Stimulated activated CD8-positive, alpha-beta memory T cell treated with anti-CD3 and anti-CD28 coated beads, Interleukin-15, amount 100 ng/mL, for 48 hours (primary cell): ENCODE results near the gene SMAP1.
A peak's percentile ranks its signal among the peaks of the same experiment; 100 is the strongest.

Experiments
- DNase-seq, 2 donors: peaks; one replicate each; pipeline ENCODE4 v3.0.0-alpha.2; 2020; ENCODE audit warnings: low read depth in 2 of 2

SMAP1 gene

DNA sequence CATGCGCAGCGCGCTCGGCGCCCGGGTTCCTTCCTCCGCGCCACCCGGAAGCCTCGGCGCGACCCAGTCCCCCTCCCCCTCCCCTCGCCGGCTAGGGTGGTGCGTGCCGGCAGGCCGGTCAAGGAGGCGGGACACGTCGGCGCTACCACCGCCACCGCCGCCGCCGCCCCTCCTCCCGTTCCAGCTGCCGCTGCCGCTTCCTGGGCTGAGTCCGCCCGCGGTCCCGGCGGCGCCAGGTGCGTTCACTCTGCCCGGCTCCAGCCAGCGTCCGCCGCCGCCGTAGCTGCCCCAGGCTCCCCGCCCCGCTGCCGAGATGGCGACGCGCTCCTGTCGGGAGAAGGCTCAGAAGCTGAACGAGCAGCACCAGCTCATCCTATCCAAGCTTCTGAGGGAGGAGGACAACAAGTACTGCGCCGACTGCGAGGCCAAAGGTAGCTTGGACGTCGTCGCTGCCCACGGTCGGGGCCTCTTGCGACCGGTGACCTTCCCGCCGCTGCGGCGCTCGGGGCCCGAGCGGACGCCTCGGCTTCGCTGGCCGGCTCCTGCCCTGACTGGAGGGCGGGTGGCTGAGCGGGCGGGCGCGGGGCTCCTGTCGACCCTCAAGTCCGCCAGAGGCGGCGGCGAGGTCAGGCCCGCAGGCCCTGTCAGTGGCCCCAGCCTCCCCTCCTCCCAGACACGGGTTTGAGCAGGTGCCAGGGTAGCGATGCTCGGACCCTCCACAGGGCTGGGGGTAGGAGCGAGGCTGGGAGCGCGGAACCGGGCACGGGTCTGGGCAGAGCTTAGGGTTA lies at the start of gene SMAP1:
Gene SMAP1, plus strand, starts transcription at position 173 of the 788 bp plus-strand sequence. Its CDS starts 141 bp downstream, at position 314.
- DNase-seq = peak; percentile 93 to 94

GRCh38 chr6:70620746-70621145 lies 46.9 kb upstream of the SMAP1 start:
- no peak for DNase-seq

DNA sequence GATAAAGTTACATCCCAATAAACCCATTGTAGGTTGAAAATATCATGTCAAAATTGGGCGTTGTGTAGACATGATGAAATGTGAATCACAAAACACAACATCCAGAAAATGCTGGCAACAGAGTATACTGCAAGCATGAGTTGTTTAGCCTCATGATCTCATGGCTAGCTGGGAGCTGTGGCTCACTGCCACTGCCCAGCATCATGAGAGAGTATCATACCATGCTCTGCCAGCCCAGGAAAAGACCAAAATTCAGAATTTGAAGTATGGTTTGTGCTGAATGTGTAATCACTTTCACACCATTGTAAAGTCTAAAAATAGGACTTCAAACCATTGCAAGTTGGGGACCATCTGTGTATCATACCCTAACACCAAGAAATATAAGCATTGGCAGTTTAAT lies 45.2 kb upstream of the SMAP1 start:
- no peak for DNase-seq

DNA sequence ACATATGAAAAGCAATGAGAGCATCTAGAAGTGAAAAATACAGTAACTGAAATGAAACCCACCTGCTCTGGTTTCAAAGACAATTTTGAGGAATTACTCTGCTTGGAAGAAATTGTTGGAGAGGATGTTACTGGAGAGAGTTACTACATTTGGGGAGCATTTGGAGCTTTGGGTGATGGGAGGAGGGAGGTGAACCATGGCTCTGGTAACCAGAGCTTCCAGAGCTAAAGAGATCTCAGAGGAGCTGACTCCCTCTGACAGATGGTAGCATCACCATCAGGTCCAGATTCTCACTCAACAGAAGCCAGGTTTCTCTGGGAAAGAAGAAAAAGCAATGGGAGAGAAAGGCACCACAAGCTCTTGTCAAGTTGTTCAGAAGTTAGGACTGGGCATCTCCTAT lies 42.2 kb upstream of the SMAP1 start:
- no peak for DNase-seq

DNA sequence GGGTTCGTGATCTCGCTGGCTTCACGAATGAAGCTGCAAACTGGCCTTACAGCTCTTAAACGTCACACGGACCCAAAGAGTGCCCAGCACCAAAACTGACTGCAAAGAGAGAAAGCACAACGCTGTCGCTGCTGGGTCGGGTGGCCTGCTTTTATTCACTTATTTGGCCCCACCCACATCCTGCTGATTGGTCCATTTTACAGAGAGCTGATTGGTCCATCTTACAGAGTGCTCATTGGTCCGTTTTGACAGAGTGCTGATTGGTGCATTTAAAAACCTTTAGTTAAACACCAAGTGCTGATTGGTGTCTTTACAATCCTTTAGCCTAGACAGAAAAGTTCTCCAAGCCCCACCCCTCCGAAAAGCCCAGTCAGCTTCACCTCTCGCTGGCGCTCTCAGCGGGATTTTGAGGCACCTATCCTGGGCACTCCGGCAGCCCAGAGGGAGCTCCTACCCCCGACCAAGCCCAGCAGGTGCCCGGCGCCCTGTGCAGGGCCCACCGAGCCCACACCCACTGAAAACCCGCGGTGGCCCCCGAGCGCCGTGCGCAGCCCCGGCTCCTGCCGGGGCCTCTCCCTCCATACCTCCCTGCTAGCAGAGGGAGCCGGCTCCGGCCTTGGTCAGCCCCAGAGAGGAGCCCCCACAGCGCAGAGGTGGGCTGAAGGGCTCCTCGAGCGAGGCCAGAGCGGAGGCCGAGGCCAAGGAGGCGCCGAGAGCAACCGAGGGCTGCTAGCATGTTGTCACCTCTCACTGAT lies 40.0 kb upstream of the SMAP1 start:
- DNase-seq = no peak

DNA sequence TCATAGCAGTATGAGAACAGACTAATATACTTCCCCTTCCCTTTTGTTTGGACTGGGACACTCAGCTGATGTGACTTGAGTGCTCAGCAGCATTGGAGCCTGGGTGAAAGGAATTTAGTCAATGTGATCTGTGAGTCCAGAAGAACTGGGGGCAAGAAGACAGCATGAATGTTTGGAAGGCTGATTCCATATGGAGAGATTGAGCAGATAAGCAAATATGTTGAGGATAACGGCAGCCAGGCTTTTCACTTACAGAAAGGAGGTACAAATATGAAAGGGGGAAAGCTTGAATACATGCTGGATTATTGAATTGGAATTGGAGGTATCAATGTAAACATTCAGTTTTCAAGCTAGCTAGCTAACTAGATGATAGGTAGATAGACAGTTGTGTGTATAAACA lies 37.8 kb upstream of the SMAP1 start:
- DNase-seq = no peak

DNA sequence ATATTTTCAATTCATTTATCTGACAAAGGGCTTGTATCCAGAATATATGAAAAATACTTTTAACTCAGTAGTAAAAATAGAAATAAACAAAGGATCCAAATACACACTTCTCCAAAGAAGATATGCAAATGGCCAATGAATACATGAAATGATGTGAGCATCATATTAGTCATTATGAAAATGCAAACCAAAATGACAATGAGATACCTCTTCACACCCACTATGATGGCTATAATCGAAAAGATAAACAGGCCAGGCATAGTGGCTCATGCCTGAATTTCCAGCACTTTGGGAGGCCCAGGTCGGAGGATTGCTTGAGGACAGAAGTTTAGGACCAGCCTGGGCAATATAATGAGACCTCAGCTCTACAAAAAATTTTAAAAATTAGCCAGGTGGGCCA lies 33.8 kb upstream of the SMAP1 start:
- DNase-seq = no peak

DNA sequence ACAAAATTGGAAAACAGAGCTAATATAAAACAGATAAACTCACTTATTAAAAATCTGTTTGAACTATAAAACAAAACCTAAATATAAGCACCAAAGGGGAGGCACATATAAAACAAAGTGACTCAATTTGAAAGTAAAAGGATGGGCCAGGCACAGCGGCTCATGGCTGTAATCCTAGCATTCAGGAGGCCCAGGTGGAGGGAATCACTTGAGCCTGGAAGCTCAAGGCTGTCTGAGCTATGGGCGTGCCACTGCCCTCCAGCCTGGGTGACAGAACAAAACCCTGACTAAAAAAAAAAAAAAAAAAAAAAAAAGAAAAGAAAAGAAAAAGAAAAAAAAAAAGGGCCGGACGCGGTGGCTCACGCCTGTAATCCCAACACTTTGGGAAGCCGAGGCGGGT lies 31.1 kb upstream of the SMAP1 start:
- DNase-seq = no peak

GRCh38 chr6:70638468-70638867 lies 29.2 kb upstream of the SMAP1 start:
- DNase-seq = no peak

DNA sequence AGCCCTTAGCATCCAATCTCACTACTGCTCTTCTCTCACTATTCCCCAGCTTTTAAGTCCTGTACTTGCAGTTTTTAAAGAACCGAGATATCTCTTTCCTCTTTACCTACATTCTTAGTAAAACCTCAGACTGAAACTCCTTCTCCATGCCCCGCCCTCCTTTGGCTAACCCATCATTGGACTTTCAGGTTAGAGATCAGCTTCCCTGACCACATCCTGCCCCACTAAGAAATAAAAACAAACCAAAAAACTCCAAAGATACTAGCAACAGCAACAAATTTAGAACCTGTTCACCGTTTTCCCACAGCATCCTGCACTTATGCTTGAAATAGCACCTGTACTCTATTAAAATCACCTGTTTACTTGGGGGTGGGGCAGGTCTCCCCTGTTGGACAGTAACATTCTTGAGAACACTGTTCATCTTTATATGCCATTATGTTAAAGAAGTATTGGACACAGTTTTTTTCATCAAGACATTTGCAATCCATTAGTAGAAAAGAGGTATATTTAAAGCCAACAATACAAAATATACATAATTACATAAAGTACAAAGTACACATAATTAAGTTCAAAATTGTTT lies 16.3 kb upstream of the SMAP1 start:
- DNase-seq = peak in 1 of 2 donors; percentile 45

GRCh38 chr6:70652216-70652615 lies 15.5 kb upstream of the SMAP1 start:
- DNase-seq = no peak

- no peak for DNase-seq
These were observed 10.0 kb upstream of the SMAP1 start for GRCh38 chr6:70657706-70658105.

DNA sequence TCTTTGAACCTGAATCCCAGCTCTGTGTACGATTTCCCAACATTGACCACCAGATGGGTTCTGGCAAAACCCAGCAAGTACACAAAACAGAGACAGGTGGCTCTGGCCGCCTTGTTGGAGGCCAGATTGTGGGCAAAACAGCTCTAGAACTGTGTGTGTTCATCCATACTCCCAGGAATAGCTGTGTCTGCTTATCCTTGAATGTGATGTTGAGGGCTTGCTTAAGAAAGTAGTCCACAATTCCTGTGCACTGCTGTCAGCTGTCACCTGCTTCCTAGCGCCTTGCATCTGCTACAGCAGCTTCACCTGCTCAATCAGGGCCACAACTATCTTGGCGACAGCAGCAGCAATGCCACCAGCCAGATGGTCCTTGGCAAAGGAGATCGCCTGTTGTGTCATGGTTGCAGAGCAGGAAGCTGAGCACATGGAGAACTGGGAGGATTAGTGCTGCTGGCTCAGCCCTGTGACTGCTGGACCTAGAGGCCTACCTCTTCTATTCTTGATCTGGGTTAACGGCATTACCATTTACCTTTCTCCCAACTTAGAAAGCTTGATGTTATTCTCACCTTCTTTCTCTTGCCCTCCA lies 3.7 kb upstream of the SMAP1 start:
- no peak for DNase-seq

- no peak for DNase-seq
These were observed 977 bp upstream of the SMAP1 start for GRCh38 chr6:70666706-70667105.

GRCh38 chr6:70667256-70667710 lies 400 bp upstream of the SMAP1 start:
- no peak for DNase-seq

- peak in 1 of 2 donors; percentile 63 for DNase-seq
These were observed 773 bp downstream of the SMAP1 start for GRCh38 chr6:70668499-70668812.

GRCh38 chr6:70669133-70669532 lies 1.4 kb downstream of the SMAP1 start:
- DNase-seq = no peak

DNA sequence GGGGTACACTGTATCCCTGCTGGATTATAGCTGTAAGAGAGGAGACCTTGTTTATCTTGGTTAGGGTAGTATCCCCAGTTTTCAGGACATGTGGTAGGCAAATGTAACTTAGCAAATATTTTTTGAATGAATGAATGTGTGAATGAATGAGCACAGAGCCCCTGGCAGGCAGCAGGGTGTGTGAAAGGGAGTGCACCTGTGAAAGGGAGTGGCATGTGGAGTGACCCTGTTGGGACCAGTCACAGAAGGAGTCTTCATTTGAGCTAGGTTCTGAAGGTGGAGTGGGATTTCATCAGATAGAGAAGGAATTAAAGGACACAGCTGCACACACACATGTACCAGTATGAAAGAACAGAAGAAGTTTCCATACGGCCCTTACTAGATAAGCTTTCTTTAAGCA lies 4.9 kb downstream of the SMAP1 start:
- no peak for DNase-seq

GRCh38 chr6:70673054-70673453 lies 5.4 kb downstream of the SMAP1 start:
- DNase-seq = no peak

DNA sequence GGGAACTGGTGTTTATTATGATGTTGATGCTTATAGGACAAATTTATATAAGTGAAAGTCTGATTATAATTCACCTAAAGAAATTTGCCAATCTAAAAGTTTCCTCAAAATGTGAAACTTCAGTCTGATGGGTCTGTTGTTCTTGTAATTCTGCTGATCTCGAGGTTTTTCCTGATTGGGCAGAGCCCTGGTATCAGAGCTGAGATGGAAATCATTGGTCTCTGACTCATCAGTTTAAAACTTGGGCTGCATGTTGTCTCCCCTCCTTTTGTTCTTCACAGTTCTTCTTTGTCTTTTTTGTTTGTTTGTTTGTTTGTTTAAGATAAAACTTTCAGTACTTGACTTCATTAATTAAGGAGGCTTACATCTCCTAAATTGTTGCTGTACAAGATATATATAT lies 5.9 kb downstream of the SMAP1 start:
- DNase-seq = no peak

DNA sequence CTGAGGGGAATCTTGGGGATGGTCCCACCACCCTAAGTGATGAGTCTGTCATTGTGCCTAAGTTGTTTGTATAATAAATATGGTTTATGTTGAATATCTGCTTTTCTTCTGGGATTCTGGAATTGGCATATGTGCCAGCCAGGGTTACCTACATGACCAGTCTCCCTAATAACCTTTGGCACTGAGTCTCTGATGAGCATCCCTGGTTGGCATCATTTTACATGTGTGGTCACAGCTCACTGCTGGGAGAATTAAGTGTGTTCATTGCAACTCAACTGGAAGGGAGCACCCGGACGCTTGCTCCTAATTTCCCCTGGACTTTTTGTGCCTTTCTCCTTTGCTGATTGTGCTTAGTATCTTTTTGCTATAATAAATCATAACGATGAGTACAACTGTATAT lies 8.1 kb downstream of the SMAP1 start:
- DNase-seq = no peak

DNA sequence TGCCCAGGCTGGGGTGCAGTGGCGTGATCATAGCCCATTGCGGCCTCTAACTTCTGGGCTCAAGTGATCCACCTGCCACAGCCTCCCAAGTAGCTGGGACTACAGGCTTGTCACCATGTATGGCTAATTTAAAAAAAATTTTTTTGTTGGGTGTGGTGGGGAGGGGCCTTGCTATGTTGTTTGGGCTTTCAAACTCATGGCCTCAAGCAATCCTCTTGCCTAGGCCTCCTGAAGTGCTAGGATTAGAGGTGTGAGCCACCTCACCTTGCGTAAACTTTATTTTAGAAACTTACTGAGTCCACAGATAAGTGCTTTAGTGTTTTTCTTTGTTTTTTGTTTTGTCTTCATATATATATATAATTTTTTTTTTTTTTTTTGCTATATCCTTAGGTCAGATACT lies 9.1 kb downstream of the SMAP1 start:
- no peak for DNase-seq

DNA sequence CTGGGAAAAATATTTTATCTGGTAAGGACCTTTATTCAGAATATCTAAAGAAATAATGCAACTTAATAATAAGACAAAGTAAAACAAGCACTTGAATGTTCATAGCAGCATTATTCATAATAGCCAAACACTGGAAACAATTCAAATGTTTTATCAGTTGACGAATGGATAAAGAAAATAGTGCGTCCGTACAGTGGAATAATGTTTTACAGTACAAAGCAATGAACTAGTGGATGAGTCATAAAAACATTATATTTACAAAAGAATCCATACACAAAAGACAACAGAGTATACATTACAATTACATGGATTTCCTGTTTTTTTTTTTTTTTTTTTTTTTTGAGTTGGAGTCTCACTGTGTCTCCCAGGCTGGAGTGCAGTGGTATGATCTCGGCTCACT lies 12.7 kb downstream of the SMAP1 start:
- DNase-seq = no peak
